Activated T-helper 1 cell treated with anti-CD3 and anti-CD28 coated beads, Interleukin-12 subunit alpha, Interleukin-12 subunit beta, Interleukin-2, Interleukin-4 antibody, amounts not matched to agents 30 ng/mL and 10 ng/mL and 1 ng/mL, durations not matched to agents 14 hours and 24 hours and 36 hours (primary cell): ENCODE data around the gene GBP7. TPM values are rescaled to one million over a fixed set of nuclear protein-coding genes. Genes with fewer than 3 reads are reported as not detected.
"Not testable (repeated sequence)": the region's sequence is repeated elsewhere in the genome, so short reads cannot be mapped to it uniquely, and the experiment has no call there.

Source experiments
- DNase-seq: peaks from one replicate; pipeline ENCODE4 v3.0.0; 2021; ENCODE audit warnings: low spot score
- H3K27ac Mint-ChIP-seq: one replicate; pipeline ENCODE4 v1.8.0; 2021; ENCODE audit warnings: mild to moderate bottlenecking, mixed read lengths
- H3K27me3 Mint-ChIP-seq: one replicate; pipeline ENCODE4 v1.8.0; 2022; ENCODE audit warnings: mild to moderate bottlenecking, moderate library complexity, mixed read lengths; ENCODE audit not compliant: insufficient read depth
- H3K36me3 Mint-ChIP-seq: one replicate; pipeline ENCODE4 v1.8.0; 2021; ENCODE audit warnings: low read depth, mixed read lengths
- H3K4me1 Mint-ChIP-seq: one replicate; pipeline ENCODE4 v1.8.0; 2021; ENCODE audit warnings: low read depth, mixed read lengths
- H3K4me3 Mint-ChIP-seq: one replicate; pipeline ENCODE4 v1.8.0; 2021; ENCODE audit warnings: mild to moderate bottlenecking, moderate library complexity, mixed read lengths
- H3K9me3 Mint-ChIP-seq: one replicate; pipeline ENCODE4 v1.8.0; 2021; ENCODE audit warnings: mixed read lengths
- intact Hi-C: fragments of 100-400 bp; cut with micrococcal nuclease; formaldehyde crosslinking; loops from one replicate; pipeline ENCODE4 v1.15.1; 2024
- total RNA-seq: library from RNA; stranded (reverse); gene quantifications from 2 replicates; pipeline ENCODE4 v1.2.3, GENCODE V29; 2022

Gene GBP7
- total RNA-seq, 1 donor from 2014 or later = not detected

GRCh38 chr1:89165811-89166210 lies 10.0 kb downstream of the GBP7 start:
- Mint-ChIP-seq H3K9me3 (peaks cover 16% of the 10 kb centered on the region), H3K27me3 (peaks cover 2% of the 10 kb centered on the region), H3K27ac (no peak overlapping the region), H3K4me3 (no peak overlapping the region), H3K36me3 (no peaks in the 10 kb centered on the region), H3K4me1 (peaks cover 6% of the 10 kb centered on the region)
- intact Hi-C loops = no loop called here
- no peak for DNase-seq

GRCh38 chr1:89151047-89151446 lies 24.8 kb downstream of the GBP7 start:
- H3K27me3 Mint-ChIP-seq = peaks cover 12% of the 10 kb centered on the region
- H3K4me1 Mint-ChIP-seq = peaks cover 18% of the 10 kb centered on the region
- no peak overlapping the region for H3K4me3 Mint-ChIP-seq
- no peaks in the 10 kb centered on the region for H3K9me3 Mint-ChIP-seq
- no peak for DNase-seq
- intact Hi-C loops = no loop called here
- peaks cover 1% of the 10 kb centered on the region for H3K36me3 Mint-ChIP-seq
- no peak overlapping the region for H3K27ac Mint-ChIP-seq

GRCh38 chr1:89149976-89150375 lies 25.8 kb downstream of the GBP7 start:
- Mint-ChIP-seq H3K4me1 (peaks cover 22% of the 10 kb centered on the region), H3K4me3 (no peak overlapping the region), H3K36me3 (peaks cover 1% of the 10 kb centered on the region), H3K27ac (no peak overlapping the region), H3K9me3 (no peaks in the 10 kb centered on the region), H3K27me3 (peaks cover 12% of the 10 kb centered on the region)
- no peak for DNase-seq
- intact Hi-C loops = no loop called here

- Mint-ChIP-seq H3K27me3 (peaks cover 12% of the 10 kb centered on the region), H3K27ac (no peak overlapping the region), H3K4me1 (peaks cover 22% of the 10 kb centered on the region), H3K4me3 (no peak overlapping the region), H3K36me3 (peaks cover 1% of the 10 kb centered on the region), H3K9me3 (no peaks in the 10 kb centered on the region)
- no peak for DNase-seq
- intact Hi-C loops = no loop called here
These were observed 26.6 kb downstream of the GBP7 start for GRCh38 chr1:89149229-89149628.

- H3K9me3 Mint-ChIP-seq = no peaks in the 10 kb centered on the region
- intact Hi-C loops = no loop called here
- H3K4me1 Mint-ChIP-seq = peaks cover 22% of the 10 kb centered on the region
- peaks cover 1% of the 10 kb centered on the region for H3K36me3 Mint-ChIP-seq
- H3K27ac Mint-ChIP-seq = no peak overlapping the region
- H3K27me3 Mint-ChIP-seq = peaks cover 12% of the 10 kb centered on the region
- H3K4me3 Mint-ChIP-seq = no peak overlapping the region
- no peak for DNase-seq
These were observed 27.8 kb downstream of the GBP7 start for GRCh38 chr1:89147678-89148658.

- Mint-ChIP-seq H3K27ac (no peak overlapping the region), H3K4me1 (peaks cover 25% of the 10 kb centered on the region), H3K36me3 (peaks cover 1% of the 10 kb centered on the region), H3K27me3 (peaks cover 12% of the 10 kb centered on the region), H3K9me3 (no peaks in the 10 kb centered on the region), H3K4me3 (no peak overlapping the region)
- no peak for DNase-seq
- intact Hi-C loops = no loop called here
These were observed 29.1 kb downstream of the GBP7 start for GRCh38 chr1:89146721-89147120.

- intact Hi-C loops = no loop called here
- peaks cover 1% of the 10 kb centered on the region for H3K36me3 Mint-ChIP-seq
- peaks cover 3% of the 10 kb centered on the region for H3K9me3 Mint-ChIP-seq
- peaks cover 26% of the 10 kb centered on the region for H3K4me1 Mint-ChIP-seq
- no peak overlapping the region for H3K27ac Mint-ChIP-seq
- no peak for DNase-seq
- H3K4me3 Mint-ChIP-seq = no peak overlapping the region
- H3K27me3 Mint-ChIP-seq = peaks cover 12% of the 10 kb centered on the region
These were observed 32.3 kb downstream of the GBP7 start for GRCh38 chr1:89143484-89143883.

GRCh38 chr1:89142160-89142559 lies 33.6 kb downstream of the GBP7 start:
- DNase-seq = no peak
- intact Hi-C loops = no loop called here
- H3K4me1 Mint-ChIP-seq = peaks cover 22% of the 10 kb centered on the region

GRCh38 chr1:89133747-89134146 lies 42.1 kb downstream of the GBP7 start:
- Mint-ChIP-seq H3K4me1 (peaks cover 17% of the 10 kb centered on the region), H3K27me3 (peaks cover 2% of the 10 kb centered on the region), H3K4me3 (no peak overlapping the region), H3K36me3 (peaks cover 13% of the 10 kb centered on the region), H3K27ac (no peak overlapping the region), H3K9me3 (peaks cover 38% of the 10 kb centered on the region)
- intact Hi-C loops = no loop called here
- DNase-seq = no peak

More at GRCh38 chr1:89142160-89142559, 33.6 kb downstream of the GBP7 start:
- H3K36me3 Mint-ChIP-seq = peaks cover 4% of the 10 kb centered on the region
- no peak overlapping the region for H3K27ac Mint-ChIP-seq
- H3K27me3 Mint-ChIP-seq = peaks cover 11% of the 10 kb centered on the region
- H3K9me3 Mint-ChIP-seq = peaks cover 14% of the 10 kb centered on the region
- H3K4me3 Mint-ChIP-seq = no peak overlapping the region

GRCh38 chr1:89130716-89131115 lies 45.1 kb downstream of the GBP7 start:
- no peak for DNase-seq
- Mint-ChIP-seq H3K4me3 (no peak overlapping the region), H3K36me3 (peaks cover 2% of the 10 kb centered on the region), H3K27ac (no peak overlapping the region), H3K9me3 (peaks cover 18% of the 10 kb centered on the region), H3K4me1 (peaks cover 32% of the 10 kb centered on the region), H3K27me3 (no peaks in the 10 kb centered on the region)
- intact Hi-C loops = no loop called here

GRCh38 chr1:89129911-89130310 lies 45.9 kb downstream of the GBP7 start:
- H3K9me3 Mint-ChIP-seq = peaks cover 12% of the 10 kb centered on the region
- no peak overlapping the region for H3K27ac Mint-ChIP-seq
- no peak for DNase-seq
- intact Hi-C loops = no loop called here
- H3K36me3 Mint-ChIP-seq = peaks cover 2% of the 10 kb centered on the region
- H3K4me3 Mint-ChIP-seq = no peak overlapping the region
- peaks cover 32% of the 10 kb centered on the region for H3K4me1 Mint-ChIP-seq
- H3K27me3 Mint-ChIP-seq = no peaks in the 10 kb centered on the region

GRCh38 chr1:89128003-89128458 lies 47.8 kb downstream of the GBP7 start:
- H3K9me3 Mint-ChIP-seq, H3K27ac Mint-ChIP-seq, DNase-seq, H3K27me3 Mint-ChIP-seq, intact Hi-C loops, H3K4me3 Mint-ChIP-seq: not testable (repeated sequence)
- peaks cover 49% of the 10 kb centered on the region for H3K4me1 Mint-ChIP-seq
- peaks cover 16% of the 10 kb centered on the region for H3K36me3 Mint-ChIP-seq
